Measurements from ENCODE around the gene FCN2.
A peak's percentile ranks its signal among the peaks of the same experiment; 100 is the strongest.

FCN2 gene

GRCh38 chr9:134869554-134870300 lies 10.9 kb upstream of the FCN2 start:
- peak; percentile 8 for DNase-seq

DNA sequence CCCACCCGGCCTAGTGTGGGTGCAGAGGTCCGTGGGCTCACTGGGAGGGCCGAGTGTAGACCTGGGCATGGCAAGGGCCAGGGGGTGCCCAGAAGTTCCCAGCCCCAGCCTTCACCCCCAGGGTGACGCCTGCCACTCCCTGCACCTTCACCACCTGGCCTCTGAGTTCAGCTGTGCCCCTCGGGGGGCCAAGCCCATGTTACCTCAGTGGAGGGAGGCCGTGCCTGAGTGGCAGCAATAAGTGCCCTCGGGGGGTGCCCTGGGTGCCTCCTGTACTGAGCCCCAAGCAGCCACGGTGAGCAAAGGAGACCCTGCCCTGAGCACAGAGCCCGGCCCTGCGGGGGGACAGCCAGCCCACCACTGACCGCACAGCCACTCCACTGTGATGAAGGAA lies 10.3 kb upstream of the FCN2 start:
- DNase-seq: no peak

DNA sequence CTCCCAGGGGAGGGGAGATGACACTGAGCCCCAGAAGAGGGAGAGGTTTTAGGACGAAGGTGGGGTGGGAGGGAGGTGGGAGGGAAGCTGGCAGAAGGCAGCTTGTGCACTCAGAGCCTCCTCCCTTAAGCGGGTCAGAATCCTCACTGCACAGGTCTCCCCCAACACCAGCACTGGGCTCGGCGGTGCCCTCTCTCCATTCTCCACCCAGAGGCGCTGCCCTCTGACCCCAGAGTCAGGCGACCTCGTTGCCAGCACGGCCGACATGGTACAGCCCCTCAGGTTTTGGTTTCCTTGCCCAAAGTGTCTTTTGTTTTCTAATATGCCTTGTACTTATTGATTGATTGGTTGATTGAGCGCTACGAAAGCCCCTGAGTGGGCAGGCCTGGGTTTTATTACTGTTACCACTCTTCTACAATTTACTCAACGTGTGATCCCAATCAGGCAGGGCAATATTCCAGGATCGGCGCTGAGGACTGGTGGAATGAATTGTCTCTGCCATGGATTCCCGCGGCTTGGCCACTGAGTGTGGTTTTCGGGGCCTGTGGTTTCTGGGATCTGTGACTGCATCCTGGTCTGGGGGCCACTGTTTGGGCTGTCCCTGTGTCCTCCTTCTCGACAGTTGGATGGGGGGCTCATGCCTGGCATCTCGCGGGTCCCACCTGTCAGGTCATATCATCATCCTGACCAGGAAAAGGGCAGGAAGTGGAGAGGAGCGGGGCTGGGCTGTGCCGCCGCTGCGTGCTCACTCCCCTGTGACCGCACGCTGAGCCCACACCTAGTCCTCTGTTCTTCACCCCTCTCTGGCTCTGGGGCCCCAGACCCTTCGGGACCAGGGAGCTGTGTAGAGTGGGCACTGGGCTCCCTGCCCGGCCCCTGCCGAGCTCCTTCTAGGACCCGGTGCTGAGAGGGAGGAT lies 9.6 kb upstream of the FCN2 start:
- DNase-seq: peak; percentile 7

DNA sequence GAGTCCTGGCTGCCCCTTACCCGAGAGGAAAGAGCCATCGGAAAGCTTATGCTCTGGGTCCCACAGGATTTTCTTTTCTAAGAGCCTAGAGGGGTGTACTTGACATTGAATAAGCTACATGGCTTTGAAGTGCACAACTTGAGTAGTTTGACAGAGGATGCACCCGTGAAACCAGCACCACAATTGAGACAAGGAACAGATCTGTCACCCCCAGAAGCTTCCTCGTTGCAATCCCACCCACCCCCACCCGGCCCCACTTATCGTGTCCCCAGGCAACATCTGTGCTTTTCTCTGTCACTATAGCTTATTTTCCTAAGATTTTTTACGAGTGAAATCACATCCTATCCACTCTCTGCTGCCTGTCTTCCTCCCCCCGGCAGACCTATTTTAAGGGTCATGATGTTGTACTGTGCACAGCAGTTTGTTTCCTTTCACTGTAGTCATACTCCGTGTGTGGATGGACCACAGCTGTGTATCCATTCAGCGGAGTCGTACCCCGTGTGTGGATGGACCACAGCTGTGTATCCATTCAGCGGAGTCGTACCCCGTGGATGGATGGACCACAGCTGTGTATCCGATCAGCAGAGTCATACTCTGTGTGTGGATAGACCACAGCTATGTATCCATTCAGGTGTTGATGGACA lies 8.8 kb upstream of the FCN2 start:
- DNase-seq: no peak

- no peak for DNase-seq
Measured at GRCh38 chr9:134872482-134873231, 8.0 kb upstream of the FCN2 start.

- no peak for DNase-seq
Measured at GRCh38 chr9:134875371-134875770, 5.2 kb upstream of the FCN2 start.

GRCh38 chr9:134877541-134877940 lies 3.1 kb upstream of the FCN2 start:
- no peak for DNase-seq

GRCh38 chr9:134879664-134880483 lies 736 bp upstream of the FCN2 start:
- DNase-seq: no peak

DNA sequence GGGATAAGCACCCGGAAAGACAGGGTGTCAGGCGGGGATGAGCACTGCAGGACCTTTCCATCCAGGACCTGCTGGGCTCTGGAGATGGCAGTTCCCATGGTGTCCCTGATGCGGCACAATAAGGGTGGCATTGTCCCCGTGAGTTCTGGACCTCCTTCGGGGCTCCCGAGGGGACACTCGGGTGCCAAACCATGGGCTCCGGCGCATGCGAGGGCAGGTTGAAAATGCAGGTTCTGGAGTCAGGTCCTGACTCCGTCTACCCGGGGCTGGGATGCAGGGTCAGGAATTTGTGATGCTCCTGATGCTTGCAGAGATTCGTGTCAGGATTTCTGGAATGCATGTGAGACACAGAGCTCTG lies 682 bp downstream of the FCN2 start:
- DNase-seq: no peak

DNA sequence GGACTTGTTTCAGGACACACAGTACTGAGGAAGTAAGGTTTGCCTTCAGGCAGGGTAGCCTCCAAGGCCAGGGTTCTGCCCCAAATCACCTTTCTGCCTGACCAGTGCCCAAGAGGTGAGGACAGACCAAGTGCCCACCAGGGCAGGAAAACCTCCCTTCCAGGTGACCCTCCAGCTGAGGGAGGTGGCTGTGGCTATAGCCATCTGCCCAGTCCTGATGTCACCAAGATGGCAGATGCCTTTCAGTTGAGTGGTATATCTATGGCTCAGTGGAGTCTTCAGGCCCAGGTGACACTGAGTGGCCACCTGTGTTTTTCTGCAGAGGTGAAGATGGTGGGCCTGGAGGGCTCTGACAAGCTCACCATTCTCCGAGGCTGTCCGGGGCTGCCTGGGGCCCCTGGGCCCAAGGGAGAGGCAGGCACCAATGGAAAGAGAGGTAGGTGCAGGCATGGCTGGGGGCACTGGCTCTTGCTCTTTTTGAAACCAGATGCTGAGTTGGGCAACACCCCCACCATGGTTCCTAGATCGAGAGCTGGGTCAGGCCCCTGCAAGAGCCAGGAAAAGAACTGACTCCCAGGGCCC lies 1.7 kb downstream of the FCN2 start:
- DNase-seq: no peak

DNA sequence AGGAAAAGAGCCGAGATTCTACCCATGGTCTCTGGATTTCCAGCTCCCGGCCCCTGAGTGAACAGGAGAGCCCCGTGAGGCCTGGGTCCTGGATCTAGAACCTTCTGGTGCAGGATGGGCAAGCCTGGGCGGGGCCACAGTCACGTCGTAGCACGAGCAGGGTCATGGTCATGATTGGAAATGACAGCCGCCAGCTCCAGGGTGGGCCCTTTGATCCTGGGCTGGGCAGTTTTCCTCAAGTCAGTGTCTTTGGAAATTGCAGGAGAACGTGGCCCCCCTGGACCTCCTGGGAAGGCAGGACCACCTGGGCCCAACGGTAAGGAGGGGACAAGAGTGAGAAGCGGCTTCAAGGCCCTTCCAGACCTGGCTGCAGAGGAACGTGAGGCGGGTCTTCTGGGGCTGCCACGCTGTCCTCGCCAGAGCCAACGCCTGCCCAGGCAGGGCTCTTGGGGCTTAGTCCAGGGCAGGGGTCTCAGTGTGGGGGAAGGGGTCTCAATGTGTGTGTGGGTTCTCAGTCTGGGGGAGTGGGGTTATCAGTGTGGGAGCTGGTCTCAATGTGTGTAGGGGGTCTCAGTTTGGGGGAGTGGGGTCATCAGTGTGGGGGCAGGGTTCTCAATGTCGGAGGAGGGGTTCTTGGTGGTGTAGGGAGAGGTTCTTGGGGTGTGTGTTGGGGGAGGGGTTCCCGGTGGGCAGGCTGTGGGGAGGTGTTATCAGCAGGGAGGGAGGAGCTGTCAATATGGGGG lies 2.6 kb downstream of the FCN2 start:
- DNase-seq: no peak

DNA sequence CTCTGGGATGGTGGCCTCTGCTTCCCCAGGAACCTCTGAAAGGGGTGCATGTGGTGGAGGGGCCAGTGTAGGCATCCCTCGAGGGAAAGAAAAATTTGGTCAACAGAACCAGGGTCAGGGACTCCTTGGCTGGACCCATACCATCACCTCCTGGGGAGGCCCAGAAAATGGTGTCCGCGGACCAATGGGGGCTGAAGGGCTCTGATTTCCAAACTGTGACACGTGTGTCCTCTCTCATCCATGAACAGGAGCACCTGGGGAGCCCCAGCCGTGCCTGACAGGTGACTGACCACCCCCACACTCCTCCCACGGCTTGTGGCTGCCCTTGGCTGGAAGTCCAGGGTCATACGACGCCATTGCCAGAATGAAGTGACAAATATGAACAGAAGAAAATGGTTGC lies 3.9 kb downstream of the FCN2 start:
- no peak for DNase-seq

- no peak for DNase-seq
Measured at GRCh38 chr9:134885001-134885678, 4.5 kb downstream of the FCN2 start.

- no peak for DNase-seq
Measured at GRCh38 chr9:134885679-134886412, 5.2 kb downstream of the FCN2 start.

DNA sequence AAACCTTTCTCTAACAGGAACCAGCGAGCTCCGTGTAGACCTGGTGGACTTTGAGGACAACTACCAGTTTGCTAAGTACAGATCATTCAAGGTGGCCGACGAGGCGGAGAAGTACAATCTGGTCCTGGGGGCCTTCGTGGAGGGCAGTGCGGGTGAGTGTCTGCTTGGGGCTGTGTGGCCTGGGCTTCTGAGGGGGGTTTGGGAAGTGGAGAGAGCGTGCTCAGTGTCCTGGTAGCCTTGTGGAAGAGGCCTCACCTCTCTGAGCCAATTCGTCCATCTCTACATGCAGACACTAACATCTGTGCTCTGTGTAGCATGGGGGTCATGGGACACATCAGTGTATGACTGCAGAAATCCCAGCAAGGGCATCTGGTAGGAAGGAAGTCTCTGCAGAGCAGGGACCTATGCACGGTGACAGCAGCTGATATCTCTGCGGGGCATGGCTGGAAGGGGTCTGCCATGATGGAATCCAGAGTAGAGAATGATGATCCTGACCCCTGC lies 5.9 kb downstream of the FCN2 start:
- no peak for DNase-seq

GRCh38 chr9:134887219-134887618 lies 6.6 kb downstream of the FCN2 start:
- no peak for DNase-seq

DNA sequence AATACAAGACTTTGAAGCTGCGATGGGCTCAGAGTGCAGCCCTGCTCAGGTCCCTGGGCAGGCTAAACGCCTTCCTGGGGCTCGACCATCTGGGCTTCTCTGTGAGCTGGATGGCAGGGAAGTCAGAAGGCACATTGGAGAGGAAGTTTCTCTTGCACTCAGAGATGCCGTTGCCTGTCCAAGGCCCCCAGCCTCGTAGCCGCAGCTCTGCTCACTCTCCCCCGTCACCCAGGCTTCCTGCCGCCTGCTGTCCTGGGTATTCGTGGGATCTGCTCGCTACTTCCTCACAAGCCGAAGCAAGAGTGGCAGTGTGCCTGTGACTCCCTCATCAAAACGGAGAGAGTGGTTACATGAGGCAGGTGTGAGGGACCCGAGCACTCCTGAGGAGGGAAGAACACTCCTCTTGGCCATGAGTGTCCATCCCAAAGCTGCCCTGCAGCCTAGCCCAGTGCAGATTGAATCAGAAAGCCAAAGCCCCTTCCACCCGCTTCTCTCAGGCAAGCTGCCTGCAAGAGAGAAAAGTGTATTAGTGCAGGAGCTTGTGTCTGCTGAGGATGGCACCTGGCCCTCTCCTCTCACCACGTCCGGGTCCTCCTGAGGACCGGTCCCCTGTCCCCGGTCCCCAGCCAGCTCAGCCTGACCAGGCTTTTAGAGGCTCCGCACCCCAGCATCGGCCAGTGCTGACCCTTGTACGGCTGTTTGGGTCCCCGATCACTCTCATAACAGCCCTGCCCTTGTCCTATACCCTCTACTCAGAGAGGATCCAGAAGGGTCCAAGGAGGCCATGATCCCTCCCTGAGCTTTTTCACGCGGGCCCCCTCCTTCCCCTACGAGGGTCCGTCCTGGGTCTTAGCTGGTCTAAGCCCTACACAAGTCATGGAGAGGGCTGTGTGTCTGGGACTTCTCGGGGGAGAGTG lies 7.3 kb downstream of the FCN2 start:
- DNase-seq: no peak

- DNase-seq: no peak
Measured at GRCh38 chr9:134888603-134889190, 8.1 kb downstream of the FCN2 start.
